Loucy (cell line): ENCODE measurements around the gene STUB1.

Experiments
- H2AFZ ChIP-seq: fragments of 200-600 bp; sonication (generic); 2 replicates; pipeline ENCODE4 v1.6.0; 2016; ENCODE audit warnings: antibody characterized with exemption, mild to moderate bottlenecking, low read length, moderate library complexity
- H3F3A ChIP-seq: fragments of 200-600 bp; 2 replicates; pipeline ENCODE4 v1.6.0; 2016; ENCODE audit warnings: antibody characterized with exemption, low read depth, mild to moderate bottlenecking
- H3K27me3 ChIP-seq: fragments of 200-600 bp; sonication (generic); 2 replicates; pipeline ENCODE4 v1.6.1; 2014; ENCODE audit warnings: low read length, mild to moderate bottlenecking; ENCODE audit not compliant: insufficient read depth, poor library complexity, severe bottlenecking
- H3K36me3 ChIP-seq: fragments of 200-600 bp; sonication (generic); 2 replicates; pipeline ENCODE4 v1.6.1; 2016; ENCODE audit warnings: low read length; ENCODE audit not compliant: insufficient read depth
- H3K4me1 ChIP-seq: fragments of 200-600 bp; sonication (generic); 2 replicates; pipeline ENCODE4 v1.5.1; 2014; ENCODE audit warnings: low read length, mild to moderate bottlenecking; ENCODE audit not compliant: insufficient read depth, poor library complexity, severe bottlenecking
- H3K4me2 ChIP-seq: fragments of 200-600 bp; sonication (generic); 2 replicates; pipeline ENCODE4 v1.6.0; 2014; ENCODE audit warnings: antibody characterized with exemption, low read length, low read depth, mild to moderate bottlenecking; ENCODE audit not compliant: poor library complexity, severe bottlenecking
- H3K4me3 ChIP-seq: fragments of 200-600 bp; sonication (generic); 2 replicates; pipeline ENCODE4 v1.5.1; 2014; ENCODE audit warnings: low read length, mild to moderate bottlenecking, mixed read lengths; ENCODE audit not compliant: poor library complexity, severe bottlenecking
- H3K79me2 ChIP-seq: fragments of 200-600 bp; sonication (generic); 2 replicates; pipeline ENCODE4 v1.6.1; 2014; ENCODE audit warnings: low read length; ENCODE audit not compliant: insufficient read depth
- H3K9ac ChIP-seq: fragments of 200-600 bp; sonication (generic); 2 replicates; pipeline ENCODE4 v1.6.0; 2014; ENCODE audit warnings: mild to moderate bottlenecking, low read depth, low read length, moderate library complexity; ENCODE audit not compliant: poor library complexity, severe bottlenecking
- H3K9me2 ChIP-seq: fragments of 200-600 bp; sonication (generic); replicated peaks from 2 replicates; pipeline ENCODE4 v1.6.1; 2016; ENCODE audit warnings: low read depth, low read length, mixed read lengths
- H3K9me3 ChIP-seq: fragments of 200-600 bp; sonication (generic); 2 replicates; pipeline ENCODE4 v1.6.1; 2014; ENCODE audit warnings: mild to moderate bottlenecking, antibody characterized with exemption, low read length, low read depth; ENCODE audit not compliant: insufficient read depth
- H4K20me1 ChIP-seq: fragments of 200-600 bp; sonication (generic); 2 replicates; pipeline ENCODE4 v1.6.0; 2014; ENCODE audit warnings: antibody characterized with exemption, low read length, mild to moderate bottlenecking; ENCODE audit not compliant: insufficient read depth, poor library complexity, severe bottlenecking
- EZH2phosphoT487 ChIP-seq: fragments of 200-600 bp; IDR thresholded peaks from 2 replicates; pipeline ENCODE4 v1.6.1; 2018; ENCODE audit warnings: antibody characterized with exemption, mild to moderate bottlenecking, moderate library complexity, borderline replicate concordance
- TF ChIP-seq, protein P1 (sequence below): fragments of 200-600 bp; sonication (generic); conservative IDR thresholded peaks from 2 replicates; pipeline ENCODE4 v1.5.1; 2014; ENCODE audit warnings: mild to moderate bottlenecking, antibody characterized with exemption, low read length

Gene STUB1

DNA sequence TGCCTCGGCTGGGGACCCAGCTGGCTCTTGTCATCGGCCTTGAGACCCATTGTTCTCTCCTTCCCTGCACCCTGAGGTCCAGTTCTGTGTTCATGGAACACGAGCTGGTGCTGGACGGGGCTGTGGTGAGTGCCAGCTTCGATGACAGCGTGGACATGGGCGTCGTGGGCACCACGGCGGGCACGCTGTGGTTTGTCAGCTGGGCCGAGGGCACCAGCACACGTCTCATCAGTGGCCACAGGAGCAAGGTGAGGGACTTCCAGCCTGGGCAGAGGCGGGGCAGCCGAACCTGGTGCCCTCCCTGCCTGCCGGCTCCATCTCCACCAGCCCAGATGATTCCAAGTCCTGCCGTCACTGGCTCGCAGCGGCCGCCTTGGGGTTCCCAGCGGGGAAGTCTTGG is 17.6 kb upstream of the STUB1 start:
- no peaks in the 10 kb centered on the region for H3K27me3 ChIP-seq
- H3K9me3 ChIP-seq, result no peaks in the 10 kb centered on the region
- no peaks in the 10 kb centered on the region for H3K79me2 ChIP-seq
- H3K9me2 ChIP-seq, result no peaks in the 10 kb centered on the region
- TF ChIP-seq, protein P1, sequence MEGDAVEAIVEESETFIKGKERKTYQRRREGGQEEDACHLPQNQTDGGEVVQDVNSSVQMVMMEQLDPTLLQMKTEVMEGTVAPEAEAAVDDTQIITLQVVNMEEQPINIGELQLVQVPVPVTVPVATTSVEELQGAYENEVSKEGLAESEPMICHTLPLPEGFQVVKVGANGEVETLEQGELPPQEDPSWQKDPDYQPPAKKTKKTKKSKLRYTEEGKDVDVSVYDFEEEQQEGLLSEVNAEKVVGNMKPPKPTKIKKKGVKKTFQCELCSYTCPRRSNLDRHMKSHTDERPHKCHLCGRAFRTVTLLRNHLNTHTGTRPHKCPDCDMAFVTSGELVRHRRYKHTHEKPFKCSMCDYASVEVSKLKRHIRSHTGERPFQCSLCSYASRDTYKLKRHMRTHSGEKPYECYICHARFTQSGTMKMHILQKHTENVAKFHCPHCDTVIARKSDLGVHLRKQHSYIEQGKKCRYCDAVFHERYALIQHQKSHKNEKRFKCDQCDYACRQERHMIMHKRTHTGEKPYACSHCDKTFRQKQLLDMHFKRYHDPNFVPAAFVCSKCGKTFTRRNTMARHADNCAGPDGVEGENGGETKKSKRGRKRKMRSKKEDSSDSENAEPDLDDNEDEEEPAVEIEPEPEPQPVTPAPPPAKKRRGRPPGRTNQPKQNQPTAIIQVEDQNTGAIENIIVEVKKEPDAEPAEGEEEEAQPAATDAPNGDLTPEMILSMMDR, result no peak
- no peak for TF ChIP-seq EZH2phosphoT487
- H3K9ac ChIP-seq, result no peak overlapping the region
- no peak overlapping the region for H3K4me3 ChIP-seq
- H4K20me1 ChIP-seq, result no peaks in the 10 kb centered on the region
- no peak overlapping the region for H2AFZ ChIP-seq
- H3K4me2 ChIP-seq, result no peak overlapping the region
- H3K4me1 ChIP-seq, result peaks cover 4% of the 10 kb centered on the region
- no peaks in the 10 kb centered on the region for H3K36me3 ChIP-seq
- H3F3A ChIP-seq, result no peaks in the 10 kb centered on the region

DNA sequence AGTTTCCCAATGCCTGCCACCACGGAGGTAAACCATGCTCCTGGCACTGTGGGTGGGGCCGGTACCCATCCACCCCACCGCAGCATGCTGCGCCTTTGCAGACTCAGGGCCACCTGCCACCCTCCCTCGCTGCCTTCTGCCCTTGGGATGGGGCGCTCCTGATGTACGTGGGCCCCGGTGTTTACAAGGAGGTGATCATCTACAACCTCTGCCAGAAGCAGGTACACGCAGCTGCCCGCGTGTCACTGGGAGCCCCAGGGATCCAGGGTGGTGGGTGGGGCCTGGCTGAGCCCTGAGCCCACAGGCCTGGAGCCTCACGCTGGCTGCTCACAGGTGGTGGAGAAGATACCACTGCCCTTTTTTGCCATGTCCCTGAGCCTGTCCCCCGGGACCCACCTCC is 13.6 kb upstream of the STUB1 start:
- Histone ChIP-seq H4K20me1 (no peaks in the 10 kb centered on the region), H3K9me2 (no peaks in the 10 kb centered on the region), H3K27me3 (no peaks in the 10 kb centered on the region), H3K4me2 (no peak overlapping the region), H2AFZ (no peak overlapping the region), H3K36me3 (no peaks in the 10 kb centered on the region), H3F3A (no peaks in the 10 kb centered on the region), H3K4me3 (no peak overlapping the region), H3K9ac (no peak overlapping the region), H3K4me1 (peaks cover 5% of the 10 kb centered on the region), H3K9me3 (no peaks in the 10 kb centered on the region), H3K79me2 (peaks cover 17% of the 10 kb centered on the region; the same call in 1 of the 2 replicates)
- TF ChIP-seq EZH2phosphoT487, result no peak
- TF ChIP-seq, protein P1, result no peak

DNA sequence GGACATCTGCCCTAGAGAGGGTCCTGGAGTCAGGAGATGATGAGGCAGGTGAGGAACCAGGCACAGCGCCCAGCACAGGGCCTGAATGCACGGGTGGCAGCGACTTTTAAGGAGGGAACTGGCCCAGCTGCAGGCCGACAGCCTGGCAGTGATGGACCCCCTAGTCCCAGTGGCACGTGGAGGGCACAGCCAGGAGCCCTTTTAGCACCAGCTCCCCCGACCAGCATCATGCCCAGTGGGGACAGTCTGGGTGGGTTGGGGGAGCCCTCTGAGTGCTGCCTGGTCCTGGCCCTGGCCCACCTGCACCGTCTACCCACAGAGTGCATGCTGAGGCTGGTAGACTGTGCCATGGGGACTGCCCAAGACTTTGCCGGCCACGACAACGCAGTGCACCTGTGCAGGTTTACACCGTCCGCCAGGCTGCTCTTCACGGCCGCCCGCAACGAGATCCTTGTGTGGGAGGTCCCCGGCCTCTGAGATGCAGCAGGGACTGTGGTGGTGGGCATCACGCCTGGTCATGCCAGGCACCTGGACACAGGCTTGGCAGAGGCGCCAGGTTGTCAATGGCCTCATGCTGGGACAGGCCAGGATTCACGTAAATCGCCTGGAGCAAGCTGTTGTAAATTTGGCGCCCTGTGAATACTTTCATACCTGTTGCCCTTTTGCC is 13.0 kb upstream of the STUB1 start:
- peak overlapping the region; percentile 72; the same call in 1 of the 2 replicates for H2AFZ ChIP-seq
- H3K9ac ChIP-seq, result peak overlapping the region; percentile 90
- H4K20me1 ChIP-seq, result no peaks in the 10 kb centered on the region
- no peak for TF ChIP-seq EZH2phosphoT487
- TF ChIP-seq, protein P1, result no peak
- H3K27me3 ChIP-seq, result no peaks in the 10 kb centered on the region
- H3K79me2 ChIP-seq, result peaks cover 17% of the 10 kb centered on the region; the same call in 1 of the 2 replicates
- no peaks in the 10 kb centered on the region for H3K36me3 ChIP-seq
- no peaks in the 10 kb centered on the region for H3F3A ChIP-seq
- peak overlapping the region; percentile 80 for H3K4me3 ChIP-seq
- H3K4me2 ChIP-seq, result peak overlapping the region; percentile 48
- no peaks in the 10 kb centered on the region for H3K9me3 ChIP-seq
- peaks cover 5% of the 10 kb centered on the region for H3K4me1 ChIP-seq
- H3K9me2 ChIP-seq, result no peaks in the 10 kb centered on the region
